AG04449 (cell line): Measurements from ENCODE around the gene ATL3.
A peak's percentile ranks its signal among the peaks of the same experiment; 100 is the strongest.
"Not testable (repeated sequence)": the region's sequence is repeated elsewhere in the genome, so short reads cannot be mapped to it uniquely, and the experiment has no call there.

Source experiments
- CTCF ChIA-PET: fragments of 350-600 bp; formaldehyde crosslinking; extraction: SDS; loops from one replicate; lab custom pipeline; 2021; ENCODE audit warnings: antibody characterized with exemption; lab: Yijun Ruan, JAX
- POLR2A ChIA-PET: fragments of 400-600, 350-600 bp; formaldehyde crosslinking; extraction: SDS; loops from one replicate; lab custom pipeline; 2020; ENCODE audit warnings: antibody characterized with exemption, inconsistent platforms; lab: Yijun Ruan, JAX
- DNase-seq: peaks from one replicate; pipeline ENCODE4 v3.0.0-alpha.2; 2010; ENCODE audit warnings: low read depth, low spot score
- H3K4me3 ChIP-seq: 2 replicates; pipeline ENCODE4 v1.5.1; 2011; ENCODE audit warnings: low read depth, mild to moderate bottlenecking, control low read depth, low read length
- TF ChIP-seq, protein P1 (sequence below): IDR thresholded peaks from one replicate; pipeline ENCODE4 v1.5.1; 2011; ENCODE audit warnings: mild to moderate bottlenecking, moderate library complexity, low read length, control low read depth, inconsistent platforms; ENCODE audit not compliant: insufficient read depth; ENCODE audit errors: missing control alignments

Gene ATL3

DNA sequence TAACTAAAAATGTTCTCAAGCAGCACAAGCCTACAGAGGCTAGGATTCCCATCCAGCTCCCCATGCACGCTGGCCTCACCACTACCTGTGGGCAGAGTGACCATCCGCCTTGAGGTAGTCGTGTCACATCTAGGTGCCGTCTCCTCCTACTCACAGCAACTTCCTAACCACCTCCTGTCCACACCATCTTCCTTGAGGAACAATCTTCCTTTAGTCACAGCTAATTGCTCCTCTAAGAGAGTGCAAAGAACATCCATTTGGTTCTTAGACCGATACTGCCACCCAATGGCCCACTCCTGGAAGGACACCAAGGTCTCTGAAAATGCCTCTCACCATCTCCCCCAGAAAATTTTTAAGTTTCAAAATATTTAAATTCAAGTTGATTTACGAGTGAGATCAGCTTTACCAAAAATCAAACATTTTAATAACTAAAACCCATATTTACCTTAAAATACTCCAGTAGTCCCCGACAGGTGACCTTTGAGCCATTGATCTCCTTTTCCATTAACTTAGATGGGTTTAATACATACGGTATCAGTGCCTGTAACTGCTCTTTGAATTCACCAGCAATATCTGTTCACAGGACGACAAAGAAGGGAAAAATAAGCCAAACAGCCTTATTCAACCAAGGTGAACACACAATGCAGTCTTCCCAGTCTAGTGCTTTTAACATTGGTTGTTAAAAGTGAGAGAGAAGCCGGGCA is 35.3 kb downstream of the ATL3 start:
- CTCF ChIA-PET, result interaction anchor here (0.7 to 12.6 kb wide), 25 partner anchors 8 to 156 kb away, joined by 3 to 194 read pairs (median 4); partner anchors contain the start of gene PLAAT5
- DNase-seq, result no peak
- H3K4me3 ChIP-seq, result no peak overlapping the region
- TF ChIP-seq, protein P1, sequence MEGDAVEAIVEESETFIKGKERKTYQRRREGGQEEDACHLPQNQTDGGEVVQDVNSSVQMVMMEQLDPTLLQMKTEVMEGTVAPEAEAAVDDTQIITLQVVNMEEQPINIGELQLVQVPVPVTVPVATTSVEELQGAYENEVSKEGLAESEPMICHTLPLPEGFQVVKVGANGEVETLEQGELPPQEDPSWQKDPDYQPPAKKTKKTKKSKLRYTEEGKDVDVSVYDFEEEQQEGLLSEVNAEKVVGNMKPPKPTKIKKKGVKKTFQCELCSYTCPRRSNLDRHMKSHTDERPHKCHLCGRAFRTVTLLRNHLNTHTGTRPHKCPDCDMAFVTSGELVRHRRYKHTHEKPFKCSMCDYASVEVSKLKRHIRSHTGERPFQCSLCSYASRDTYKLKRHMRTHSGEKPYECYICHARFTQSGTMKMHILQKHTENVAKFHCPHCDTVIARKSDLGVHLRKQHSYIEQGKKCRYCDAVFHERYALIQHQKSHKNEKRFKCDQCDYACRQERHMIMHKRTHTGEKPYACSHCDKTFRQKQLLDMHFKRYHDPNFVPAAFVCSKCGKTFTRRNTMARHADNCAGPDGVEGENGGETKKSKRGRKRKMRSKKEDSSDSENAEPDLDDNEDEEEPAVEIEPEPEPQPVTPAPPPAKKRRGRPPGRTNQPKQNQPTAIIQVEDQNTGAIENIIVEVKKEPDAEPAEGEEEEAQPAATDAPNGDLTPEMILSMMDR, result peak; percentile 69
- POLR2A ChIA-PET, result no interaction called here

DNA sequence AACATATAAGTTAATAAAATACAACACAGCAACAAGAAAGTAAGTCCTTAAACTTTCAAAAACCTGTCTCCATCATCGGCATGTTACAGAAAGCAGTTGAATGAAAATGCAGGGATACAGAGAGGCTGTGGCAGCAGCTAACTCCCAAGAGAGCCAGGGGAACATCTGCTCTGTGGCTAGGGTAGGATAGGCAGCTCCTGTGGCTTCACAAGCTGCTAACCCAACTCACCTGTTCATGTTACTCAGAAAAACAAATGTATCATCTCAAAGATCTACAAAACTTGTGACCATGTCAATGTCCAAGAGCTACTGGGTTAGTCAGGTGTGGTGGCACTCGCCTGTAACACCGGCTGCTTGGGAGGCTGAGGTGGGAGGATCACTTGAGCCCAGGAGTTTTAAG is 41.8 kb downstream of the ATL3 start:
- no peak for DNase-seq
- no peak overlapping the region for H3K4me3 ChIP-seq
- ChIA-PET CTCF (interaction anchor here (1.2 to 3.7 kb wide), 4 partner anchors 9 to 150 kb away, joined by 4 to 37 read pairs (median 14); no protein-coding TSS in a partner anchor), POLR2A (no interaction called here)
- TF ChIP-seq, protein P1, result no peak

DNA sequence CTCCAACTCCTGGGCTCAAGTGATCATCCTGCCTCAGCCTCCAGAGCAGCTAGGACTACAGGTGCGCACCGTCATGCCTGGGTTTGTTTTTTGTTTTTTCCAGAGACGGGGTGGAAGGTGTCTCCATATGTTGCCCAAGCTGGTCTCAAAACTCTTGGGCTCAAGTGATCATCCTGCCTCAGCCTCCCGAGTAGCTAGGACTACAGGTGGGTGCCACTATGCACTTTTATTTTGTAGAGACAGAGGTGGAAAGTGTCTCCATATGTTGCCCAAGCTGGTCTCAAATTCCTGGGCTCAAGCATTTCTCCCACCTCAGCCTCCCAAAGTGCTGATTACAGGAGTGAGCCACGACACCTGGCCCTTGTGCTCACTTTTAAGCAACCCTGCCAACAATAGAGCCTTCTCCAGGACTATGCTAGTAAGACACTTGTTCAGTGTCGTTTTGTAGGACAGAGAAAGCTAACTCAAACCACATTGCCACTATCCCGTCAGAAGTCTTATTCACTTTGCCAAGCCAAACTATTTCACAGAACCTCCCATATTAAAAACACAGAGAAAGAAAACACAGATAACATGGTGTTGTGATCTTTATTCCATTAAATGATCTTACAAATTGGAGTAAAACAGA is 47.5 kb downstream of the ATL3 start:
- POLR2A ChIA-PET, result interaction anchor here (1.3 kb wide), 1 partner anchor 9 kb away, joined by 3 read pairs; no protein-coding TSS in a partner anchor
- TF ChIP-seq, protein P1, result no peak
- H3K4me3 ChIP-seq, result no peak overlapping the region
- DNase-seq, result no peak
- CTCF ChIA-PET, result interaction anchor here (1.3 to 3.5 kb wide), 3 partner anchors 13 to 145 kb away, joined by 6 to 23 read pairs (median 21); no protein-coding TSS in a partner anchor

DNA sequence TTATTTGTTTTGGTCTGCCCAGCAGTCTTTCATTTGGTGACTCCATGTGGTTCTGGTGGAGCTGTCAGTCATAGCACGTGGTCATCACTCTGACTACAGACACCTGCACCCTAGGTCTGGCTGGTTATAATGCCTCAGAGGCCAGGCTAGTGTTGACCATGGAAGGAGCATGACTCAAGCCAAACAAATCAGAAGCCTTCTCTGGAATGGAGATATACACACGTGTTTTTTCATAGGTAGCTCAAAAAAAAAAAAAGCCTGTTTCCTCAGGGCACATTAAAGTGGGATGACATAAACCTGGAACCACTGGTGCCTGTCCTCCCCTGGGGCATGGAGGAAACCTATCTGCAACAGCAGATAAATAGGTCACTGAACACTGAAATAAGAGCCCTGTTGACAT is 48.9 kb downstream of the ATL3 start:
- CTCF ChIA-PET, result interaction anchor here (0.8 to 3.5 kb wide), 6 partner anchors 15 to 144 kb away, joined by 3 to 23 read pairs (median 4); no protein-coding TSS in a partner anchor
- H3K4me3 ChIP-seq, result no peak overlapping the region
- TF ChIP-seq, protein P1, result no peak
- DNase-seq, result no peak
- POLR2A ChIA-PET, result no interaction called here

DNA sequence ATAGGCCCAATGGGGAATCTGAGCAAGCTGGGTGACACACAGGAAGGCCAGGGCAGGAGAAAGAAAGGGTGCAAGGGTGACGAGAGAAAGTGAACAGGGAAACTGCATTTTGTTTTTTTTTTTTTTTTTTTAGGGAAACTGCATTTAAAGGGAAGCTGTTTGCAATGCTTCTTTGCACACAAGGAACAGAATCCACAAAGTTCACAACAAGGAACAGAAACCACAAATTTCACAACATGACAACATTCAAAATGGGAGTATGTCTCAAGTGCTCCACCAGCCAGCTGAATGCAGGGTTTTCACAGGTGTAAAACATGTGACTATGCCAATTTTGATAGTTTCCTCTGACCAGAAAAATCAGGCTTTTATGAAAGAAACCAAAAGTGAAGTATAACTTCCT is 50.1 kb downstream of the ATL3 start:
- POLR2A ChIA-PET, result interaction anchor here (1.1 kb wide), 1 partner anchor 84 kb away, joined by 3 read pairs; no protein-coding TSS in a partner anchor
- TF ChIP-seq, protein P1, result no peak
- CTCF ChIA-PET, result interaction anchor here (1.3 to 1.8 kb wide), 3 partner anchors 9 to 142 kb away, joined by 4 to 6 read pairs (median 5); no protein-coding TSS in a partner anchor
- H3K4me3 ChIP-seq, result no peak overlapping the region
- no peak for DNase-seq

DNA sequence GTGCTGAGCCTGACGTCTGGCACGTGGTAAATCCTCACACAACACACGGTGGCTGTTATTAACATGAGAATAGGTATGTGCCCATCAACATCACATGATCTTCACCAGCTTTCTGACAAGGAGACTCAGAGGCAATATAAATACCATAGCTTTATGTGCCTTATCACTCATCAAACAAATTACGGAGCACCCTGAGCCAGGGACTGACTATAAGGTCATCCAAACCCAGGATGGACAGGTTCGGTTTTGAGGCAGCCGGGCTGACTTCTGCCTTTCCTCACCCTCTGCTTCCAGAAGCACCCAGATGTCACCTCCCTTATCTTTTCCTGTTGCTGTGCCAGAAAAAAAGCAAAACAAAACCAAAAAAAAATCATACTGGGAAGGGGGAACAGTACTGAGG is 51.2 kb downstream of the ATL3 start:
- TF ChIP-seq, protein P1, result no peak
- ChIA-PET POLR2A (no interaction called here), CTCF (interaction anchor here (1.7 kb wide), 1 partner anchor 141 kb away, joined by 6 read pairs; no protein-coding TSS in a partner anchor)
- DNase-seq, result no peak
- no peak overlapping the region for H3K4me3 ChIP-seq

DNA sequence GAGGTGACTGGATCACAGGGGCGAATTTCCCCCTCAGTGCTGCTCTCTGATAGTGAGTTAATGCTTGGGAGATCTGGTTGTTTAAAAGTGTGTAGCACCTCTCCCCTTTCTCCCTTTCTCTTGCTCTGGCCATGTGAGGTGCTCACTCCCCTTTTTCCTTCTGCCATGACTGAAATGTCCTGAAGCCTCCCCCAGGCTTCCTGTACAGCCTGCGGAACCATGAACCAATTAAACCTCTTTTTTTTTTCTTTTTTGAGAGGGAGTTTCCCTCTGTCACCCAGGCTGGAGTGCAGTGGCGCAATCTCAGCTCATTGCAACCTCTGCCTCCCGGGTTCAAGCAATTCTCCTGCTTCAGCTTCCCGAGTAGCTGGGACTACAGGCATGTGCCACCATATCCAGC is 53.5 kb downstream of the ATL3 start:
- H3K4me3 ChIP-seq, POLR2A ChIA-PET, DNase-seq: not testable (repeated sequence)
- CTCF ChIA-PET, result interaction anchor here (0.9 to 1.9 kb wide), 3 partner anchors 18 to 21 kb away, joined by 3 to 8 read pairs (median 3); no protein-coding TSS in a partner anchor
